Natural killer cell (primary cell): ENCODE measurements around the gene CSE1L. TPM values are rescaled to one million over a fixed set of nuclear protein-coding genes. Genes with fewer than 3 reads are reported as not detected.

ENCODE experiments used
- ATAC-seq, 3 donors: fragments of 150-1000 bp in 2 of 3; fragments of 200-7000 bp in 1 of 3; cut with Tn5 transposase; 1 replicate in 1 of 3; 2 replicates in 2 of 3; pipeline ENCODE4 v1.10.0; 2021; ENCODE audit warnings: mild to moderate bottlenecking in 2 of 3, moderate library complexity in 2 of 3
- DNase-seq, 2 donors: peaks; one replicate each; pipeline versions ENCODE4 v3.0.0 to v3.0.0-alpha.2; 2013 to 2021; ENCODE audit warnings: mixed read lengths in 1 of 2
- H3K27ac ChIP-seq: one replicate; pipeline ENCODE4 v1.5.1; 2013; ENCODE audit warnings: mild to moderate bottlenecking, low read length
- H3K27me3 ChIP-seq: one replicate; pipeline ENCODE4 v1.6.1; 2013; ENCODE audit warnings: low read length; ENCODE audit not compliant: control insufficient read depth, insufficient read depth
- H3K36me3 ChIP-seq: one replicate; pipeline ENCODE4 v1.6.1; 2013; ENCODE audit warnings: low read length; ENCODE audit not compliant: control insufficient read depth, insufficient read depth
- H3K4me1 ChIP-seq: one replicate; pipeline ENCODE4 v1.6.1; 2013; ENCODE audit warnings: low read length; ENCODE audit not compliant: control insufficient read depth, insufficient read depth
- H3K4me3 ChIP-seq: one replicate; pipeline ENCODE4 v1.5.1; 2013; ENCODE audit warnings: low read length
- H3K9me3 ChIP-seq: one replicate; pipeline ENCODE4 v1.6.1; 2013; ENCODE audit warnings: low read length; ENCODE audit not compliant: control insufficient read depth, insufficient read depth
- H3K27ac Mint-ChIP-seq, 2 donors: one replicate each; pipeline ENCODE4 v1.8.0; 2022; ENCODE audit warnings: mild to moderate bottlenecking in 2 of 2, mixed read lengths in 2 of 2, moderate library complexity in 1 of 2
- H3K27me3 Mint-ChIP-seq, 2 donors: one replicate each; pipeline ENCODE4 v1.8.0; 2022; ENCODE audit warnings: low read depth in 2 of 2, mixed read lengths in 2 of 2
- H3K36me3 Mint-ChIP-seq: one replicate; pipeline ENCODE4 v1.8.0; 2022; ENCODE audit warnings: mixed read lengths
- H3K4me1 Mint-ChIP-seq, 2 donors: one replicate each; pipeline ENCODE4 v1.8.0; 2022; ENCODE audit warnings: mixed read lengths in 2 of 2
- H3K4me3 Mint-ChIP-seq: one replicate; pipeline ENCODE4 v1.8.0; 2022; ENCODE audit warnings: mild to moderate bottlenecking, moderate library complexity, mixed read lengths
- H3K9me3 Mint-ChIP-seq, 2 donors: one replicate each; pipeline ENCODE4 v1.8.0; 2022; ENCODE audit warnings: mixed read lengths in 2 of 2
- CTCF ChIP-seq: fragments of 200-600 bp; IDR thresholded peaks from one replicate; pipeline ENCODE4 v1.8.0; 2022; ENCODE audit warnings: antibody characterized with exemption
- WGBS: methylation state at CpG from one replicate; pipeline ENCODE4 v1.1.7; 2013; ENCODE audit warnings: missing lambda C conversion rate; ENCODE audit not compliant: insufficient coverage; 5-methylcytosine and 5-hydroxymethylcytosine counted together
- intact Hi-C: fragments of 100-400 bp; cut with micrococcal nuclease; formaldehyde crosslinking; loops from one replicate; pipeline ENCODE4 v1.14.2; 2022
- total RNA-seq, 4 donors: library from RNA; stranded (reverse); fragments of 120-200 nt in 1 of 4; gene quantifications; one replicate each; pipeline versions ENCODE4 v1.2.3 to v1.2.4, GENCODE V29; 2013 to 2022

The CSE1L gene
- total RNA-seq = 10 to 100 TPM; 24.6 to 29.5 (median 25.8) TPM
- total RNA-seq (2013) = 42.0 TPM

DNA sequence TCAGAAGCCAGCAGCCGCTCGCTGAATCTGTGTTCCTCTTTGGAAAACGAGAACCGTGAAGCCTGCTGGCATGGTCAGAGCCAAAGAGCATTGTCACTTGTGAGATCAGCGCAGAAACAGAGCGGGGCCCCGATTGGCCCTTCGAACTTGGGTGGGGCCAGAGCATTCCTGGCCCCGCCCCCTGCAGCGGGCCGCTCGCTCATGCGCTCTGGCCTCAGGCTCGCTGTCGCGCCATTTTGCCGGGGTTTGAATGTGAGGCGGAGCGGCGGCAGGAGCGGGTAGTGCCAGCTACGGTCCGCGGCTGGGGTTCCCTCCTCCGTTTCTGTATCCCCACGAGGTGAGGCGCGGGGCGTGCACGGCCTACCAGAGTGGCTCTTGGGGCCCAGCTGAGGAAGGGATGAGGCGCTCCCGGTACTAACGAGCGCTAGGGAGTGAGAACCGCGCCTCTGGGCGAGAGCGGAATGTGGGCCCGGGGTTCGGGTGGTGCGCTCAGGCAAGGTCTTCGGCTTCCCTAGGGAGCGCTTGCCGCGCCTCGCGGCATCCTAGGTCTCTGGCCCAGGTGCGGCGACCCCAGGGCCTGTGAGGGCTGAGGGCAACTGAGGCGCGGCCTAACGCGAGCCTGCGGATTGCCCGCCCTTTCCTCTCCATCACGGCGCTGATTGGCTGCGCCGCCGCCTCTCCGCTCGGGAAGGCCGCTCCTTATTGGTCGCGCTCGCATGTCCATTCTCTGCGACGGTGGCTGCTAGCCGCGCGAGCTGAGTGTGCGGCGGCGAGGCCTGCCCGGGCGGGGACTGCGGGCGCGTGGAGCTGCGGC, at the start of gene CSE1L:
CSE1L (plus strand) TSS at position 226 of the 814 bp plus-strand sequence. CDS start 12,152 bp downstream, outside the sequence.
- Histone ChIP-seq H3K27me3 (no peaks in the 10 kb centered on the region), H3K4me3 (peak within 1 kb of the TSS; percentile 100), H3K36me3 (no peaks in the 10 kb centered on the region), H3K4me1 (peaks cover 19% of the 10 kb centered on the region), H3K27ac (peak within 1 kb of the TSS; percentile 96), H3K9me3 (no peaks in the 10 kb centered on the region)
- no peaks in the 10 kb centered on the region for H3K9me3 Mint-ChIP-seq
- intact Hi-C loops = loop anchor here (1.0 to 5.0 kb wide), 5 partner anchors 125 to 233 kb away; partner anchors contain the start of genes ARFGEF2, DDX27, STAU1 and ZNFX1
- peak; percentile 85 to 95 (median 90) for ATAC-seq
- no peak for TF ChIP-seq CTCF
- H3K36me3 Mint-ChIP-seq = no peaks in the 10 kb centered on the region
- peak within 1 kb of the TSS; percentile 99 for H3K4me3 Mint-ChIP-seq
- under 1% methylated on average over 80 of the region's 80 CpGs for WGBS
- peak within 1 kb of the TSS; percentile 97 to 99 for H3K27ac Mint-ChIP-seq
- H3K27me3 Mint-ChIP-seq = no peaks in the 10 kb centered on the region
- H3K4me1 Mint-ChIP-seq = peaks cover 29 to 37% of the 10 kb centered on the region in 2 donors
- DNase-seq = peak; percentile 94 to 97

GRCh38 chr20:48999890-49000870, 45.9 kb upstream of the CSE1L start:
- H3K4me1 Mint-ChIP-seq = no peaks in the 10 kb centered on the region
- peaks cover 26% of the 10 kb centered on the region for H3K36me3 Mint-ChIP-seq
- DNase-seq (no peak), ATAC-seq (no peak)
- no peaks in the 10 kb centered on the region for H3K27me3 Mint-ChIP-seq
- Histone ChIP-seq H3K4me1 (no peaks in the 10 kb centered on the region), H3K27me3 (no peaks in the 10 kb centered on the region), H3K27ac (no peak overlapping the region), H3K4me3 (no peak overlapping the region), H3K36me3 (peaks cover 48% of the 10 kb centered on the region), H3K9me3 (no peaks in the 10 kb centered on the region)
- H3K9me3 Mint-ChIP-seq = no peaks in the 10 kb centered on the region
- no peak overlapping the region for H3K27ac Mint-ChIP-seq
- no peak for TF ChIP-seq CTCF
- H3K4me3 Mint-ChIP-seq = no peak overlapping the region
- intact Hi-C loops = no loop called here
- WGBS = 96% methylated on average over 3 of the region's 3 CpGs

DNA sequence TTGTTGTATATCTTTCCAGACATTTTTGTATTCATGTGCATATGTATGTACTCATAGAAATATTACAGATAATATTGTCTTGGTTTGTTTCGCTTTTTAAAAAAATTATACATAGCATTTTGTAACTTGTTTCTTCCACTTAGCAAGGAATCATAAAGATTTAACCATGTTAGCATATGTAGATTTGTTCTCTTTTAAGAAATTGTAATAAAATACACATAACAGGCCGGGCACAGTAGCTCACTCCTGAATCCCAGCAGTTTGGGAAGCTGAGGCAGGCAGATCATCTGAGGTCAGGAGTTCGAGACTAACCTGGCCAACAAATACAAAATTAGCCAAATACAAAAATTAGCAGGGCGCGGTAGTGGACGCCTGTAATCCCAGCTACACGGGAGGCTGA, 44.4 kb upstream of the CSE1L start:
- DNase-seq (no peak), ATAC-seq (no peak)
- Histone ChIP-seq H3K4me1 (no peaks in the 10 kb centered on the region), H3K27ac (no peak overlapping the region), H3K4me3 (no peak overlapping the region), H3K27me3 (no peaks in the 10 kb centered on the region), H3K9me3 (no peaks in the 10 kb centered on the region), H3K36me3 (peaks cover 44% of the 10 kb centered on the region)
- Mint-ChIP-seq H3K9me3 (no peaks in the 10 kb centered on the region), H3K4me1 (no peaks in the 10 kb centered on the region), H3K27ac (no peak overlapping the region), H3K4me3 (no peak overlapping the region), H3K36me3 (peaks cover 22% of the 10 kb centered on the region), H3K27me3 (no peaks in the 10 kb centered on the region)
- no peak for TF ChIP-seq CTCF
- WGBS = 97% methylated on average over 6 of the region's 7 CpGs
- intact Hi-C loops = no loop called here
